Mesodermal cell (in vitro differentiated cells): ENCODE results near the gene MUC20.
"Not testable (repeated sequence)": the region's sequence is repeated elsewhere in the genome, so short reads cannot be mapped to it uniquely, and the experiment has no call there.

Source experiments
- H3K27ac ChIP-seq: 2 replicates; pipeline ENCODE4 v1.7.0; 2013; ENCODE audit warnings: mild to moderate bottlenecking, low read depth, low read length, moderate library complexity; ENCODE audit not compliant: severe bottlenecking
- H3K36me3 ChIP-seq: 2 replicates; pipeline ENCODE4 v1.7.1; 2013; ENCODE audit warnings: mild to moderate bottlenecking, low read length, moderate library complexity; ENCODE audit not compliant: control insufficient read depth, insufficient read depth
- H3K4me1 ChIP-seq: one replicate; pipeline ENCODE4 v1.7.1; 2013; ENCODE audit warnings: mild to moderate bottlenecking, low read length; ENCODE audit not compliant: insufficient read depth, control insufficient read depth, poor library complexity, severe bottlenecking
- H3K4me3 ChIP-seq: 2 replicates; pipeline ENCODE4 v1.7.0; 2013; ENCODE audit warnings: low read length, control low read depth, mild to moderate bottlenecking; ENCODE audit not compliant: insufficient read depth, poor library complexity, severe bottlenecking; ENCODE audit errors: extremely low read depth
- H3K9me3 ChIP-seq: 2 replicates; pipeline ENCODE4 v1.7.1; 2013; ENCODE audit warnings: mild to moderate bottlenecking, low read length, moderate library complexity; ENCODE audit not compliant: control insufficient read depth
- WGBS, 2 experiments: methylation state at CpG; one replicate each; pipeline ENCODE4 v1.1.5; 2013; ENCODE audit warnings: missing lambda C conversion rate in 2 of 2; ENCODE audit not compliant: insufficient coverage in 2 of 2; 5-methylcytosine and 5-hydroxymethylcytosine counted together

Gene MUC20

GRCh38 chr3:195722996-195723345 lies 2.2 kb downstream of the MUC20 start:
- not testable (repeated sequence) for H3K27ac ChIP-seq, H3K4me1 ChIP-seq, H3K36me3 ChIP-seq, H3K9me3 ChIP-seq, H3K4me3 ChIP-seq
- WGBS, 2 experiments: 81 to 83% methylated on average over 2 to 5 of the region's 9 CpGs

GRCh38 chr3:195724363-195724762 lies 3.6 kb downstream of the MUC20 start:
- not testable (repeated sequence) for H3K9me3 ChIP-seq, H3K4me3 ChIP-seq, H3K4me1 ChIP-seq, H3K27ac ChIP-seq, H3K36me3 ChIP-seq
- WGBS, 2 experiments: no CpG with 5 or more reads among the region's 13 CpGs

- not testable (repeated sequence) for H3K4me3 ChIP-seq, H3K36me3 ChIP-seq, H3K9me3 ChIP-seq, H3K4me1 ChIP-seq, H3K27ac ChIP-seq
- 78 to 85% methylated on average over 23 to 27 of the region's 32 CpGs for WGBS, 2 experiments
These were observed 5.3 kb downstream of the MUC20 start for GRCh38 chr3:195725916-195726740.

GRCh38 chr3:195727606-195728195 lies 6.9 kb downstream of the MUC20 start:
- H3K36me3 ChIP-seq: no peaks in the 10 kb centered on the region
- H3K9me3 ChIP-seq: no peaks in the 10 kb centered on the region
- WGBS, 2 experiments: 78 to 82% methylated on average over 6 to 7 of the region's 7 CpGs
- H3K4me1 ChIP-seq: no peaks in the 10 kb centered on the region
- no peak overlapping the region for H3K27ac ChIP-seq
- no peak overlapping the region for H3K4me3 ChIP-seq

GRCh38 chr3:195728789-195729188 lies 8.0 kb downstream of the MUC20 start:
- WGBS, 2 experiments: 71 to 93% methylated on average over 2 of the region's 5 CpGs
- not testable (repeated sequence) for H3K27ac ChIP-seq, H3K4me3 ChIP-seq, H3K36me3 ChIP-seq, H3K9me3 ChIP-seq, H3K4me1 ChIP-seq

- Histone ChIP-seq H3K36me3 (no peaks in the 10 kb centered on the region), H3K9me3 (no peaks in the 10 kb centered on the region), H3K4me1 (no peaks in the 10 kb centered on the region), H3K4me3 (no peak overlapping the region), H3K27ac (no peak overlapping the region)
- WGBS, 2 experiments: 84 to 86% methylated on average over 17 to 18 of the region's 18 CpGs
These were observed 8.9 kb downstream of the MUC20 start for GRCh38 chr3:195729476-195730251.

- no peak overlapping the region for H3K4me3 ChIP-seq
- 88% methylated on average over 11 of the region's 11 CpGs for WGBS, 2 experiments
- no peaks in the 10 kb centered on the region for H3K9me3 ChIP-seq
- H3K36me3 ChIP-seq: no peaks in the 10 kb centered on the region
- no peak overlapping the region for H3K27ac ChIP-seq
- H3K4me1 ChIP-seq: no peaks in the 10 kb centered on the region
These were observed 10.7 kb downstream of the MUC20 start for GRCh38 chr3:195731356-195731905.

GRCh38 chr3:195732940-195733339 lies 12.2 kb downstream of the MUC20 start:
- H3K4me1 ChIP-seq: no peaks in the 10 kb centered on the region
- no peak overlapping the region for H3K4me3 ChIP-seq
- no peaks in the 10 kb centered on the region for H3K9me3 ChIP-seq
- H3K27ac ChIP-seq: no peak overlapping the region
- WGBS, 2 experiments: 86 to 88% methylated on average over 12 of the region's 12 CpGs
- no peaks in the 10 kb centered on the region for H3K36me3 ChIP-seq

GRCh38 chr3:195735036-195735695 lies 14.4 kb downstream of the MUC20 start:
- H3K36me3 ChIP-seq: no peaks in the 10 kb centered on the region
- H3K9me3 ChIP-seq: no peaks in the 10 kb centered on the region
- H3K27ac ChIP-seq: no peak overlapping the region
- H3K4me3 ChIP-seq: no peak overlapping the region
- 79 to 83% methylated on average over 16 of the region's 16 CpGs for WGBS, 2 experiments
- no peaks in the 10 kb centered on the region for H3K4me1 ChIP-seq

- WGBS, 2 experiments: 78 to 83% methylated on average over 10 to 12 of the region's 12 CpGs
- H3K4me3 ChIP-seq: no peak overlapping the region
- H3K4me1 ChIP-seq: no peaks in the 10 kb centered on the region
- H3K36me3 ChIP-seq: no peaks in the 10 kb centered on the region
- H3K9me3 ChIP-seq: no peaks in the 10 kb centered on the region
- H3K27ac ChIP-seq: no peak overlapping the region
These were observed 16.2 kb downstream of the MUC20 start for GRCh38 chr3:195736866-195737490.
